ENCODE results near the gene AOPEP.

DNA sequence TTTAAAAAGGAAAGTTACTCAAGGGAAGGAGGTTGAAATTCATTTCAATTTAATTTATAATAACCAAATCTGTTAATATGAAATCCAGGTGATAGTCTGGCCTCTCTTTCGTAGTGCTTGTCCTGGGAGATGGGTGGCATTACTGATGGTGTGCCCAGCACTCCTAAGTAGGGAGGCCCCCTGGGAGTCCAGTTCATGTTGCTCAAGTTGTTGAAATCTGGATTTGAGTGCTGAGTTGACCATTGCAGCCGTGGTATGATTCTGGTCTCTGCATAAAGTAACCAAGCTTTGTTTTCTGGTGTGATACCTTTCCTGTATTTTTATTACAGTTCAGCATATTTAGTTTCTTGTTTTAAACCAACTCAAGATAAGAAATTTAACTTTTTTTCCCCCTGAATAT is 303.2 kb downstream of the AOPEP start:
- TF ChIP-seq, protein P1, sequence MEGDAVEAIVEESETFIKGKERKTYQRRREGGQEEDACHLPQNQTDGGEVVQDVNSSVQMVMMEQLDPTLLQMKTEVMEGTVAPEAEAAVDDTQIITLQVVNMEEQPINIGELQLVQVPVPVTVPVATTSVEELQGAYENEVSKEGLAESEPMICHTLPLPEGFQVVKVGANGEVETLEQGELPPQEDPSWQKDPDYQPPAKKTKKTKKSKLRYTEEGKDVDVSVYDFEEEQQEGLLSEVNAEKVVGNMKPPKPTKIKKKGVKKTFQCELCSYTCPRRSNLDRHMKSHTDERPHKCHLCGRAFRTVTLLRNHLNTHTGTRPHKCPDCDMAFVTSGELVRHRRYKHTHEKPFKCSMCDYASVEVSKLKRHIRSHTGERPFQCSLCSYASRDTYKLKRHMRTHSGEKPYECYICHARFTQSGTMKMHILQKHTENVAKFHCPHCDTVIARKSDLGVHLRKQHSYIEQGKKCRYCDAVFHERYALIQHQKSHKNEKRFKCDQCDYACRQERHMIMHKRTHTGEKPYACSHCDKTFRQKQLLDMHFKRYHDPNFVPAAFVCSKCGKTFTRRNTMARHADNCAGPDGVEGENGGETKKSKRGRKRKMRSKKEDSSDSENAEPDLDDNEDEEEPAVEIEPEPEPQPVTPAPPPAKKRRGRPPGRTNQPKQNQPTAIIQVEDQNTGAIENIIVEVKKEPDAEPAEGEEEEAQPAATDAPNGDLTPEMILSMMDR (IDR thresholded peaks at IDR 0.05): no peak
- TF ChIP-seq POLR2AphosphoS5 (IDR thresholded peaks at IDR 0.05) (no peak), POLR2A (IDR thresholded peaks at IDR 0.05; ENCODE audit: low read depth) (no peak), EP300 (IDR thresholded peaks at IDR 0.05) (no peak)

Data from esophagus muscularis mucosa (tissue), 4 donors.